HG03103 (cell line): ENCODE measurements around the gene MAD1L1.

ENCODE experiments used
- ATAC-seq: cut with Tn5 transposase; IDR thresholded peaks from one replicate; pipeline ENCODE4 v1.9.1; 2021; ENCODE audit warnings: low read depth; ENCODE audit not compliant: unreplicated experiment

MAD1L1 gene

GRCh38 chr7:1898628-1899185 is 334.0 kb downstream of the MAD1L1 start:
- ATAC-seq = no peak

GRCh38 chr7:1897861-1898627 is 334.7 kb downstream of the MAD1L1 start:
- no peak for ATAC-seq

- no peak for ATAC-seq
Observed at GRCh38 chr7:1897076-1897860, 335.5 kb downstream of the MAD1L1 start.

GRCh38 chr7:1895664-1896515 is 336.9 kb downstream of the MAD1L1 start:
- no peak for ATAC-seq

- no peak for ATAC-seq
Observed at GRCh38 chr7:1894906-1895663, 337.7 kb downstream of the MAD1L1 start.

- no peak for ATAC-seq
Observed at GRCh38 chr7:1894313-1894900, 338.3 kb downstream of the MAD1L1 start.

- ATAC-seq = no peak
Observed at GRCh38 chr7:1893451-1893850, 339.3 kb downstream of the MAD1L1 start.

- ATAC-seq = no peak
Observed at GRCh38 chr7:1893036-1893435, 339.7 kb downstream of the MAD1L1 start.

- ATAC-seq = no peak
Observed at GRCh38 chr7:1892011-1892965, 340.5 kb downstream of the MAD1L1 start.

- ATAC-seq = no peak
Observed at GRCh38 chr7:1890289-1891235, 342.2 kb downstream of the MAD1L1 start.

GRCh38 chr7:1889556-1890181 is 343.1 kb downstream of the MAD1L1 start:
- no peak for ATAC-seq

- ATAC-seq = no peak
Observed at GRCh38 chr7:1889091-1889490, 343.7 kb downstream of the MAD1L1 start.

GRCh38 chr7:1888425-1888824 is 344.3 kb downstream of the MAD1L1 start:
- ATAC-seq = no peak

- ATAC-seq = no peak
Observed at GRCh38 chr7:1887251-1887650, 345.5 kb downstream of the MAD1L1 start.

- no peak for ATAC-seq
Observed at GRCh38 chr7:1886361-1887064, 346.2 kb downstream of the MAD1L1 start.

- no peak for ATAC-seq
Observed at GRCh38 chr7:1885465-1886226, 347.1 kb downstream of the MAD1L1 start.
